GM12892 (cell line): ENCODE data around the gene POU2F3.
A peak's percentile ranks its signal among the peaks of the same experiment; 100 is the strongest.

Source experiments
- DNase-seq: peaks from one replicate; pipeline ENCODE4 v3.0.0; 2011; ENCODE audit not compliant: insufficient read length
- FAIRE-seq: peaks from 2 replicates; lab custom pipeline; 2011; peaks lifted over from hg19 to GRCh38; lab: Jason Lieb, UNC
- POLR2A ChIP-seq: IDR thresholded peaks from 2 replicates; pipeline ENCODE4 v1.6.1; 2011; ENCODE audit warnings: low read depth, low read length, control low read depth
- POLR2AphosphoS5 ChIP-seq: IDR thresholded peaks from 2 replicates; pipeline ENCODE4 v1.6.1; 2011; ENCODE audit warnings: low read depth, low read length, control low read depth
- TAF1 ChIP-seq: IDR thresholded peaks from 2 replicates; pipeline ENCODE4 v1.6.1; 2011; ENCODE audit warnings: low read depth, mild to moderate bottlenecking, control low read depth, low read length, borderline replicate concordance

The POU2F3 gene

DNA sequence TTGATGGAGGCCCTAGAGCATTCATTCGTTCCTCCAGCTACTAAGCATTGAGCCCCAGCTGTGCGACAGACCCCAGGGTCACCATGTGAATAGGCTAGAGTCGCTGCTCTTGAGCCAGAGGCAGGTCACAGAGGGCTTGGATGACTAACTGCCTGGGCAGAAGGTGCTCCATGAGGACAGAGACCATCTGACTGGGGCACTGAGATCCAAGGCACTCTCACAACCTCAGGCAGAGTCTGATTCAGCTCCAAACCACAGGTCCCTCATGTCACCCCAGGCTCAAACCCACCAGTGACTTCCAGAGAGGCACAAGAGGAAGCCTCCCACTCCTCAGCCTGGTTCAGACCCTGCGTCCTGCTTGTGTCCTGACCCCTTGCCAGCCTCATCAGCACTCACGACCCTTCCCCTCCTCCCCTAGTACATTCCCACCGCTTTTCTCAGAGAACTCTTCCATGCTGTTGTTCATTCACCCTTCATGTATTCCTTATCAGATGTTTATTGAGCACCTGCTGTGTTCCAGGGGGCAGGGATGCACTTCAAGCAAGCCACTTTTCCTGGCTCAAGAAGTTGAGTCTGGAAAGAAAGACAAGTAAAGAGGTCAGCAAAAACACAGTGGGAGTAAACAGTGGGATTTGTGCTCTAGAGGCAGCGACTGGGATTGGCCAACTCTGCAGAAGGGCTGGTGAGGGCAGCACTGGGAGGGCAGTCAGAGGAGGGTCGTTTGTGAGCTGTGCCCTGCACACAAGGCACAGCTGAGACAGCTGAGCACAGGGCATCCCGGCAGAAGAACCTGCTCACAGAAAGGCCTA lies 19.8 kb upstream of the POU2F3 start:
- FAIRE-seq (no peak), DNase-seq (no peak)
- TF ChIP-seq TAF1 = no peak
- TF ChIP-seq POLR2A = no peak
- TF ChIP-seq POLR2AphosphoS5 = no peak

DNA sequence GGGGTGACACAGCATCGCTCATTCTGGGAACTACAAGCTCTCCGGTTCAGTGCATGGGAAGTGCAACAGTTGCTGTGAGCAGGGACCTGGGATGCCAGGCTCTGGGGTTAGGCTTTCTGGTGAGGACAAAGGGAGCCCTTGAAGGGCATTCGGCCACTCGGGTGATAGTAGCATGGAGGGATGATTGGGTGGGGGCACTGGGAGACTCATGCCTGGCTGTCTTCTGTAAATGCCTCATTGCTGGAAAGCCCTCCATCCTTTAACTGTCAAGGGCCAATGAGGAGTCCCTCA lies 19.2 kb upstream of the POU2F3 start:
- DNase-seq (no peak), FAIRE-seq (no peak)
- TF ChIP-seq POLR2A (no peak), POLR2AphosphoS5 (no peak), TAF1 (no peak)

DNA sequence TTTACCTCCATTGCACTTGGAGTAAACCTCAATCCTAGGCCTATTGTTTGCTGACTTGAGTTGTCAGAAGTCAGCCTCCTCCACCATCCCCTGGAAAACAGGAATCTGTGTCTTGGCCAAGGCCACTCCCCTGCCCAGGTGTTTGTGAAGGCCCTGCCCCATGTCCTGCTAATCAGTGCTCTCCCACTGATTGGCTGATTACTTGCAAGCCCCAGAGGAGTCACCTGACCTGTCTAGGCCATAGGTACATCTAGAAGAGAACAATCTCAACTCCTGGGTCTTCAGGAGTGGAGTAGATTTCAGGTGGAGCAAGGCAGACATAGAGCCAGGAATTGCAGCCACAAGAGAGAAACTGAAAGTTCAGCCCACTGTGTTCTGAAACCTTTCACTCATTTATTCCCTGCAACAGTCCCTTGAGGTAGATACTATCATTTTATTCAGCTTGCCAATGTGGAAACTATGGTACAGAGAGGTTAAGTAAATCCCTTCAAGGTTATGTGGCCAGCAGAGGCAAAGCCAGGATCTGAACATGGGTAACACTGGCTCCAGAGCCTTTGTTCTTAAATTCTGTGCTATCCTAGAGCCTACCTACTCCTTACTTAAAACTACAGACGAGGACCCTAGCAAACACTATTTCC lies 18.7 kb upstream of the POU2F3 start:
- TF ChIP-seq POLR2A (no peak), POLR2AphosphoS5 (no peak), TAF1 (no peak)
- FAIRE-seq (peak; percentile 48), DNase-seq (no peak)

DNA sequence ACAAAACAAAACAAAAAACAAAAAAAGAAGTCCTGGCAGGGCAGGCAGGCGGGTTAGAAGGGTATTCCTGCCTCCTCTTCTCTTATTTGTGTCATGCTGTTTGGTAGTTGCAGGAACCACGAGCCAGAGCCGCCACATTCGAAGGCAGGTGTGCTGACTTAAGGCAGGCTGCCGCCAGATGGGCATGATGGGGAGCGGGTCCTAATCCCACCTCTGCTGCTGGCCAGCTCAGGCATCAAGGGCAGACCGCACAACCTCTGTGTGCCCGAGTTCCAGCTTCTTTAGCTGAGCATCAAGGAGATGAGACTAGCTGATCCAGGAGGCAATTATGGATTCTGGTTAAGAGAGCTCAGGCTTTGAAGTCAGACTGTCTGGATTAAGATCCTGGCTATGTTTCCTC lies 17.0 kb upstream of the POU2F3 start:
- FAIRE-seq = no peak
- TF ChIP-seq POLR2AphosphoS5 = no peak
- no peak for TF ChIP-seq POLR2A
- TF ChIP-seq TAF1 = no peak
- DNase-seq = no peak

DNA sequence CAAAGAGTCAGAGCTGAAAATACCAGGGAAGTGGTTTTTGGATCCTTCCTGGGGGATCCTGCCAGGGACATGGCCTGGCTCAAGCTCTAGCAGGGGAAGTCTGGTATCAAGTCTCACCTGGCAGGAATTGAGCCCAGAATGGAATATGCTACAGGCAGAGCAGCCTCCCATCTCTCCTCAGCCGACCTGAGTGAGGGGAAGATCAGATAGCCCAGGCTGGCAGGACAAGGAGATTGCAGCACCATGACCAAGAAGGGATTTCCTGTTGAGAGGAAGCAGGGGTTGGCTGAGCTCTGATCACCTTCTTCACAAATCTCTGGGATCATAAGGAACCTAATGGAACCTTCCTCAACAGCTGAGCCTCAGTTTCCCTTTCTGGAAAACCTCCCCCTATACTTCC lies 16.1 kb upstream of the POU2F3 start:
- TF ChIP-seq POLR2AphosphoS5 = no peak
- no peak for TF ChIP-seq TAF1
- no peak for TF ChIP-seq POLR2A
- FAIRE-seq (no peak), DNase-seq (no peak)

DNA sequence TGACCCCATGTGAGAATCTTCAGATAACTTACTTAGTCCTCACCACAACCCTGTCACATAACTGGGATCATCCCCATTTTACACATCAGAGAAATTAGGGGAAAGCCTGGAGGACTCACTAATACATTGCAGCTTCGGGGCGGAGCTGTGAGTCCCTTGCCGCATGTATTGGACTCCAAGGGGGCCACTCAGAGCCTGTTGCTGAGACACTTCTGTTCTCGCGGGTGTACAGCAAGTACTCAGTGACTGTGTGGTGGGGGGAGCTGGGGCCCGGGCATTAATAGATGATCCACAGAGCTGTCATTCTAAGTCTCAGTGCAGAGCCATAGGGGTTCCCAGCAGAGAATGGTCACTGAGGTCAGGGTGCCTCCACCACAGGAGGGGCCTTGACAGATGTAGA lies 15.6 kb upstream of the POU2F3 start:
- FAIRE-seq (no peak), DNase-seq (no peak)

DNA sequence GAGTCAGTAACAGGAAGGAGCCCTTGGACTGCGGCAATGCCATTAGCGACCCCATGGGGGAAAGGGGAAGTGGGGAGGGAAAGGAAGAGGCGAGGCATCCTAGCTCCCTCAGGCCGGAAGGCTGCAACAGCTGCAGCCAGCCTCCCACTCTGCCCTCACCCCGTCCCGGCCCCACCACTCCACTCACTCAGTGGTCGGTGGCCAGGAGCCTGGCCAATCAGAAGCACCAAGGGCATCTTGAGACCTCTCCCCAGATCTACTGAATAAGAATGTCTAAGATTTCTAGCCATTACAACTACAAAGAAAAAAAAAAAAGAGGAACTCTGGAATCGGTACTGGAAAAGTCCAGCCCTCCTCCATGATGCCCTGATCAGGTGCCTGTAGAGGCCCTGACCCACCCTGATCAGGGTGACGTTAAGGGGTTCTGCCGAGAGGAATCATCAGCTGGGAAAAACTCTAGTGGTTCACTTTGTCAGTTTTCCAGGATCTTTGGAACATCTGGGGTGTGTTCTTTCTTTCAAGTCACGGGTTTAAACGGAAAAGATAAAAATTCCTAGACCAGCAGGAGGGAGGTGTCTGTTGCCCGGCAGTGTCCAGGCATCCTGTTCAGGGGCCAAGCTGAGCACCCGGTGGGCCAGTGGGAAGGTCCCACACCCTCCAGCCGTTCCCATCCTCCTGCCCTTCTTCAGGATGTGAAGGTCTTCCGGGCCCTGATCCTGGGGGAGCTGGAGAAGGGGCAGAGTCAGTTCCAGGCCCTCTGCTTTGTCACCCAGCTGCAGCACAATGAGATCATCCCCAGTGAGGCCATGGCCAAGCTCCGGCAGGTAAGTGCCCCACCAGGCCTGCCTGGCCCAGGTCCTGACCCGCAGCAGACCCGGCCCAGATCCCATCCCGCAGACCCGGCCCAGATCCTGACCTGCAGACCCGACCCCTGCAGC lies 14.7 kb upstream of the POU2F3 start:
- TF ChIP-seq POLR2AphosphoS5 = no peak
- no peak for TF ChIP-seq TAF1
- TF ChIP-seq POLR2A = no peak
- FAIRE-seq (peak; percentile 60), DNase-seq (no peak)

More for the DNA sequence above, 15.6 kb upstream of the POU2F3 start:
- TF ChIP-seq POLR2AphosphoS5 (no peak), TAF1 (no peak), POLR2A (no peak)

DNA sequence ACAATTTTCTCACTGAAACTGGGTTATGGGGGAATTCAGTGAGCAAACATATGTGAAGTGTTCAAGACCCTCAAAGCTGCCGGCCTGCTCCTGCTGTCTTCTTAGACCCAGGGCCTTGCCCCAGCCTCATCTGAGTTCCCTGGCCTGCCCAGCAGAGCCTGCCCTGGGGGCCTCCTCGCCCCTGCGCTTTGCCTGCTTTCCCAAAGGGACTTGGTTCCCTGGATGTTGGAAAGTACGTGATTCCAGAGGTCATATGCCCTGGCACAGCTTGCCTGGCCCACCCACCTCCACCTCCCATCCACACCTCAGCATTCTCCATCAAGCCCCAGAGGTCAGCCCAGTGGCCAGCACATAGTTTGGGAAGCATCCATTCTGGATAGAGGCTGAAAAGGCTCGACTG lies 13.7 kb upstream of the POU2F3 start:
- no peak for TF ChIP-seq POLR2AphosphoS5
- DNase-seq = no peak
- FAIRE-seq = no peak

DNA sequence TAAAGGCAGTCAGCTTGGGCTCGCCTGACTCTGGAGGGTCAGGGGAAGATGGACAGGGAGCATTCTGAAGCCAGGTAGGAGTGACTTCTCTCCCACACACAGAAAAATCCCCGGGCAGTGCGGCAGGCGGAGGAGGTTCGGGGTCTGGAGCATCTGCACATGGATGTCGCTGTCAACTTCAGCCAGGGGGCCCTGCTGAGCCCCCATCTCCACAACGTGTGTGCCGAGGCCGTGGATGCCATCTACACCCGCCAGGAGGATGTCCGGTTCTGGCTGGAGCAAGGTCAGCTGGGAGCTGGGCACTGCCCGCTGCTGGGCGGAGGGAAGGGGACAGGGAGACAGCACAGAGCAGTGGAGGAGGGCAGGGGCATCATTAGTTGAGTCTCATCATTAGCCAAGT lies 13.2 kb upstream of the POU2F3 start:
- no peak for FAIRE-seq
- TF ChIP-seq TAF1 = no peak
- TF ChIP-seq POLR2AphosphoS5 = no peak
- no peak for TF ChIP-seq POLR2A
- no peak for DNase-seq

DNA sequence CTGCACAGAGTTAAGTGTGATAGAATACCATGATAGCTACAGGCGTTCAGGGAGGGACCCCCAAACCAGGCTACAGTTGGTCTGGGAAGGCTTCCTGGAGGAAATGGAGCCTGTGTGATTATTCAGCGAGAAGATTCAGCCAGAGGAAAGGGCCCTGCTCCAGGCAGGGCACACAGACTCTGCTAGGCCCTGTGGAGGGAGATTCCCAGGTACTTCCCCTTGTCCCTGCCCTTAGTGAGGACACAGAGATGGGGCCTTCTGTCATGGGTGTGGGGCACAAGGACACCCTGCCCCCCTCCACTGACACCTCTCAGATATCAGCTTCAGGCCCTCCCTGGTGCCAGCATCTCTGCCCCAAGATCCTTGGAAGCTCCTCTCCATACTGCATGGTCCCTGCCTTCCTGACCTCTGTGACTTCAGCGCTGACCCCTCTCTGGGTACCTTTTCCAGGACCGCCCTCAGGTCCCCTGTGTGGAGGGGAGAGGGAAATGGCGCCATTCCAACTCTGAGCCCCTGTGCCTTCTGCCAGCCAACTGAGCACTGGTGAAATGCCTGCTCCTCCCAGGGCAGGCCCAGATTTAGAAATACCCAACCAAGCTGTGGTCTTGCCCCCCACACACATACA lies 12.6 kb upstream of the POU2F3 start:
- no peak for TF ChIP-seq POLR2A
- FAIRE-seq = peak; percentile 51

DNA sequence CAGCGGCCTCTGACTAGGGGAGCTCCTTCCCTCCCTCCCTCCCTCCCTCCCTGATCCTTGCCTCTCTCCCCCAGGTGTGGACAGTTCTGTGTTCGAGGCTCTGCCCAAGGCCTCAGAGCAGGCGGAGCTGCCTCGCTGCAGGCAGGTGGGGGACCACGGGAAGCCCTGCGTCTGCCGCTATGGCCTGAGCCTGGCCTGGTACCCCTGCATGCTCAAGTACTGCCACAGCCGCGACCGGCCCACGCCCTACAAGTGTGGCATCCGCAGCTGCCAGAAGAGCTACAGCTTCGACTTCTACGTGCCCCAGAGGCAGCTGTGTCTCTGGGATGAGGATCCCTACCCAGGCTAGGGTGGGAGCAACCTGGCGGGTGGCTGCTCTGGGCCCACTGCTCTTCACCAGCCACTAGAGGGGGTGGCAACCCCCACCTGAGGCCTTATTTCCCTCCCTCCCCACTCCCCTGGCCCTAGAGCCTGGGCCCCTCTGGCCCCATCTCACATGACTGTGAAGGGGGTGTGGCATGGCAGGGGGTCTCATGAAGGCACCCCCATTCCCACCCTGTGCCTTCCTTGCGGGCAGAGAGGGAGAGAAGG lies 11.1 kb upstream of the POU2F3 start:
- TF ChIP-seq TAF1 (no peak), POLR2AphosphoS5 (no peak), POLR2A (no peak)
- no peak for DNase-seq
- no peak for FAIRE-seq

More for the DNA sequence above, 12.6 kb upstream of the POU2F3 start:
- no peak for DNase-seq
